Suprapubic skin (tissue), 3 donors: Measurements from ENCODE around the gene GARRE1.

ENCODE experiments used
- CTCF ChIP-seq, 2 donors: fragments of 200-600 bp in 1 of 2; fragments of 450-650 bp in 1 of 2; sonication (generic) in 1 of 2; IDR thresholded peaks; one replicate each; pipeline ENCODE4 v1.5.1; 2016 to 2019; ENCODE audit warnings: antibody characterized with exemption in 2 of 2, mild to moderate bottlenecking in 1 of 2, moderate library complexity in 1 of 2
- POLR2AphosphoS5 ChIP-seq, 3 donors: sonication (generic); formaldehyde crosslinking; IDR thresholded peaks; one replicate each; pipeline ENCODE4 v1.6.1; 2017; ENCODE audit warnings: antibody characterized with exemption in 3 of 3

- TF ChIP-seq CTCF (IDR thresholded peaks at IDR 0.05) (no peak), POLR2AphosphoS5 (IDR thresholded peaks at IDR 0.05) (no peak)
Measured at GRCh38 chr19:34215666-34216038, 38.7 kb upstream of the GARRE1 start.
